ENCODE data around the gene RPTOR.

- no peak for TF ChIP-seq CTCF (optimal IDR thresholded peaks at IDR 0.05 in 1 of 3, IDR thresholded peaks at IDR 0.05 in 1 of 3, conservative IDR thresholded peaks at IDR 0.05 in 1 of 3; ENCODE audit: extremely low read depth in 1 of 3, insufficient read depth in 2 of 3, low read length in 3 of 3)
- TF ChIP-seq EZH2 (IDR thresholded peaks at IDR 0.05; ENCODE audit: low read length) = no peak
Observed at GRCh38 chr17:80609757-80610156, 65.1 kb downstream of the RPTOR start.

Measured in keratinocyte (primary cell).